CD14-positive monocyte (primary cell): ENCODE measurements around the gene RTN1. TPM values are rescaled to one million over a fixed set of nuclear protein-coding genes. Genes with fewer than 3 reads are reported as not detected.

Experiments used
- DNase-seq, 3 donors: peaks; one replicate each; pipeline ENCODE4 v3.0.0-alpha.2; 2011 to 2022
- H2AFZ ChIP-seq: 2 replicates; pipeline ENCODE4 v1.6.0; 2012; ENCODE audit warnings: mild to moderate bottlenecking, low read depth, low read length, inconsistent platforms; ENCODE audit not compliant: insufficient read depth, poor library complexity, severe bottlenecking
- H3K27ac ChIP-seq, 2 donors: 1 replicate in 1 of 2; 2 replicates in 1 of 2; pipeline ENCODE4 v1.5.1; 2012 to 2013; ENCODE audit warnings: low read length in 2 of 2, control low read depth in 1 of 2, inconsistent platforms in 1 of 2, low read depth in 1 of 2, mild to moderate bottlenecking in 1 of 2
- H3K27me3 ChIP-seq, 2 donors: one replicate each; pipeline versions ENCODE4 v1.6.0 to v1.6.1; 2011 to 2013; ENCODE audit warnings: low read length in 2 of 2; ENCODE audit not compliant: control insufficient read depth in 2 of 2, insufficient read depth in 2 of 2
- H3K36me3 ChIP-seq, 2 donors: replicated peaks in 1 of 2; 1 replicate in 1 of 2; 2 replicates in 1 of 2; pipeline versions ENCODE4 v1.5.1 to v1.6.1; 2012 to 2013; ENCODE audit warnings: low read length in 2 of 2, control low read depth in 1 of 2, inconsistent platforms in 1 of 2, mild to moderate bottlenecking in 1 of 2; ENCODE audit not compliant: insufficient read depth in 2 of 2, control insufficient read depth in 1 of 2
- H3K4me1 ChIP-seq, 2 donors: 1 replicate in 1 of 2; 2 replicates in 1 of 2; pipeline versions ENCODE4 v1.5.1 to v1.6.1; 2012 to 2013; ENCODE audit warnings: low read length in 2 of 2, control low read depth in 1 of 2, inconsistent platforms in 1 of 2, mild to moderate bottlenecking in 1 of 2, moderate library complexity in 1 of 2; ENCODE audit not compliant: insufficient read depth in 2 of 2, control insufficient read depth in 1 of 2
- H3K4me2 ChIP-seq: replicated peaks from 2 replicates; pipeline ENCODE3; 2012; ENCODE audit warnings: low read length, moderate library complexity, mild to moderate bottlenecking; ENCODE audit not compliant: poor library complexity, severe bottlenecking; ENCODE audit errors: extremely low read depth
- H3K4me3 ChIP-seq, 3 experiments: fragments of 200-600 bp in 1 of 3; sonication (generic) in 1 of 3; replicated peaks in 1 of 3; 1 replicate in 2 of 3; 2 replicates in 1 of 3; pipeline ENCODE4 v1.5.1; 2011 to 2013; ENCODE audit warnings: low read length in 3 of 3, mild to moderate bottlenecking in 3 of 3, control low read depth in 2 of 3, low read depth in 2 of 3, inconsistent platforms in 1 of 3, moderate library complexity in 1 of 3
- H3K79me2 ChIP-seq: 2 replicates; pipeline ENCODE4 v1.6.0; 2012; ENCODE audit warnings: mild to moderate bottlenecking, control low read depth, inconsistent platforms, low read length, moderate library complexity; ENCODE audit not compliant: insufficient read depth
- H3K9ac ChIP-seq: 2 replicates; pipeline ENCODE4 v1.6.0; 2017; ENCODE audit warnings: low read length, mild to moderate bottlenecking; ENCODE audit not compliant: insufficient read depth, poor library complexity, severe bottlenecking
- H3K9me3 ChIP-seq, 2 donors: replicated peaks in 1 of 2; 1 replicate in 1 of 2; 2 replicates in 1 of 2; pipeline versions ENCODE4 v1.5.1 to v1.6.1; 2012 to 2013; ENCODE audit warnings: low read length in 2 of 2, control low read depth in 1 of 2; ENCODE audit not compliant: control insufficient read depth in 1 of 2, insufficient read depth in 1 of 2
- H4K20me1 ChIP-seq: 2 replicates; pipeline ENCODE4 v1.6.0; 2012; ENCODE audit warnings: mild to moderate bottlenecking, low read length, control low read depth, moderate library complexity; ENCODE audit not compliant: insufficient read depth
- H3K27ac Mint-ChIP-seq, 7 donors: one replicate each; pipeline ENCODE4 v1.8.0; 2020; ENCODE audit warnings: mild to moderate bottlenecking in 7 of 7, mixed read lengths in 7 of 7, moderate library complexity in 6 of 7, inconsistent platforms in 2 of 7
- H3K27me3 Mint-ChIP-seq, 3 donors: one replicate each; pipeline ENCODE4 v1.8.0; 2021 to 2022; ENCODE audit warnings: low read depth in 3 of 3, mild to moderate bottlenecking in 3 of 3, mixed read lengths in 3 of 3, moderate library complexity in 3 of 3, inconsistent platforms in 1 of 3
- H3K36me3 Mint-ChIP-seq, 2 donors: one replicate each; pipeline ENCODE4 v1.8.0; 2020; ENCODE audit warnings: mixed read lengths in 2 of 2, inconsistent platforms in 1 of 2, mild to moderate bottlenecking in 1 of 2
- H3K4me1 Mint-ChIP-seq: one replicate; pipeline ENCODE4 v1.8.0; 2020; ENCODE audit warnings: mild to moderate bottlenecking, mixed read lengths
- H3K4me3 Mint-ChIP-seq, 2 donors: one replicate each; pipeline ENCODE4 v1.8.0; 2020; ENCODE audit warnings: mild to moderate bottlenecking in 2 of 2, mixed read lengths in 2 of 2, moderate library complexity in 1 of 2
- H3K9me3 Mint-ChIP-seq, 7 donors: one replicate each; pipeline ENCODE4 v1.8.0; 2020 to 2022; ENCODE audit warnings: mixed read lengths in 7 of 7, mild to moderate bottlenecking in 6 of 7, moderate library complexity in 6 of 7, inconsistent platforms in 2 of 7
- WGBS: methylation state at CpG from one replicate; pipeline ENCODE4 v1.1.5; 2013; ENCODE audit warnings: missing lambda C conversion rate; ENCODE audit not compliant: insufficient coverage; 5-methylcytosine and 5-hydroxymethylcytosine counted together
- intact Hi-C, 2 donors: fragments of 100-400 bp; cut with micrococcal nuclease; formaldehyde crosslinking; loops; one replicate each; pipeline versions ENCODE4 v1.15.0 to v1.15.1; 2023
- polyA plus RNA-seq, 3 donors: library from polyadenylated mRNA; depleted of rRNA in 1 of 3; unstranded in 2 of 3; stranded (reverse) in 1 of 3; fragments of 300-500 nt in 2 of 3; fragments of >200 nt in 1 of 3; fragmentation: Illumina TruSeq in 2 of 3; gene quantifications; 1 replicate in 2 of 3; 2 replicates in 1 of 3; pipeline ENCODE4 v1.2.3, GENCODE V29; 2012 to 2021
- TF ChIP-seq, protein P1 (sequence below): fragments of 200-600 bp; IDR thresholded peaks from one replicate; pipeline ENCODE4 v1.8.0; 2022; ENCODE audit warnings: antibody characterized with exemption, mild to moderate bottlenecking

RTN1 gene
- polyA plus RNA-seq, 3 donors = 40.2 to 75.1 (median 55.0) TPM

DNA sequence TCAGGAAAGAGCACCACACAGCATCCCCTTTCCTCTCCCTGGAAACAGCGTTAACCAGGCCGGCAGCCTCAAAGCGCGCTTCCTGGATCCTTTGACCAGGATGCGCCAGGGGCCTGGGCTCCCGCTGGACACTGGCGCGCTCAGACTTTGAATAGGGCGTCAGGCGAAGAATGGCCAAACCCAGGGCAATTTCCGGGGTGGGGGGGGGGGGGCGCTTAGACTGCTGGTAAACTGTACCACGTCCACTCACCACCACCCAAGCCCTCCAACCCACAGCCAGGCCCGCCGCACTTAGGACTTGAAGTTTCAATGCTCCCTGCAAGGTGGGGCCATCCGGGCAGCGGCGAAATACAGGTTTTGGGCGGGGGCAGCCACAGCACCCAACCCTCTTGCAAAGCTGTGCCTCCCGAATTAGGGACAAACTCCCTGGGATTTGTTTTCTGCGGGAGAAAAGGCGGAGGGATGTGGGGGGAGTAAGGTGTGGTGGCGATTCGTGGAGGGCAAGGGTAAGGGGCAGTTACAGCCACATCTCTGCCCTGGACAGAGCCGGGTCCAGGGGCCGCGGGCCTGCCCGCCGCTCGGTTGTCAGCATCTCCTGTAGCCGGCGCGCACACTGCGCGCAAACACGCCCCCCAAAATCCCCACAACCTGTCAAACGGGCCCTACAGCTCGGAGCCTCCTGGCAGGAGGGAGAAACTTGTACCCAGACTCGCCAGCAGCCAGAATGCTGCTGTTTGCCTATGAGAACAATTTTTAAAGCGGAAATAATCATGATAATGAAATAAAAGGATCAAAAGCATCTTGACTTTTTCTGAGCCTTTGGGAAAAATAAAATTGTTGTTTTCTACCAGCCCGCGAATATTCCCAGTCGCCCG, 958 bp downstream of the RTN1 start:
- H3K79me2 ChIP-seq = peaks cover 12% of the 10 kb centered on the region
- H3K36me3 ChIP-seq = no peaks in the 10 kb centered on the region
- no peaks in the 10 kb centered on the region for H3K9me3 ChIP-seq
- TF ChIP-seq, protein P1, sequence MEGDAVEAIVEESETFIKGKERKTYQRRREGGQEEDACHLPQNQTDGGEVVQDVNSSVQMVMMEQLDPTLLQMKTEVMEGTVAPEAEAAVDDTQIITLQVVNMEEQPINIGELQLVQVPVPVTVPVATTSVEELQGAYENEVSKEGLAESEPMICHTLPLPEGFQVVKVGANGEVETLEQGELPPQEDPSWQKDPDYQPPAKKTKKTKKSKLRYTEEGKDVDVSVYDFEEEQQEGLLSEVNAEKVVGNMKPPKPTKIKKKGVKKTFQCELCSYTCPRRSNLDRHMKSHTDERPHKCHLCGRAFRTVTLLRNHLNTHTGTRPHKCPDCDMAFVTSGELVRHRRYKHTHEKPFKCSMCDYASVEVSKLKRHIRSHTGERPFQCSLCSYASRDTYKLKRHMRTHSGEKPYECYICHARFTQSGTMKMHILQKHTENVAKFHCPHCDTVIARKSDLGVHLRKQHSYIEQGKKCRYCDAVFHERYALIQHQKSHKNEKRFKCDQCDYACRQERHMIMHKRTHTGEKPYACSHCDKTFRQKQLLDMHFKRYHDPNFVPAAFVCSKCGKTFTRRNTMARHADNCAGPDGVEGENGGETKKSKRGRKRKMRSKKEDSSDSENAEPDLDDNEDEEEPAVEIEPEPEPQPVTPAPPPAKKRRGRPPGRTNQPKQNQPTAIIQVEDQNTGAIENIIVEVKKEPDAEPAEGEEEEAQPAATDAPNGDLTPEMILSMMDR = no peak
- peaks cover 10 to 36% of the 10 kb centered on the region in 2 donors for H3K27me3 ChIP-seq
- peaks cover 0 to 18% of the 10 kb centered on the region in 2 donors for H3K36me3 Mint-ChIP-seq
- peak overlapping the region; percentile 79 for H3K9ac ChIP-seq
- H3K27ac Mint-ChIP-seq = peak overlapping the region in 3 of 7 donors; percentile 63 to 82 (median 73)
- intact Hi-C loops = no loop called here
- peak overlapping the region; percentile 83 for H3K4me2 ChIP-seq
- H3K4me1 ChIP-seq = peaks cover 17 to 27% of the 10 kb centered on the region in 2 donors
- peak overlapping the region; percentile 89 for H2AFZ ChIP-seq
- H3K4me1 Mint-ChIP-seq = peaks cover 28% of the 10 kb centered on the region
- no peak for DNase-seq
- WGBS = 37% methylated on average over 17 of the region's 44 CpGs
- peak overlapping the region in 1 of 2 donors; percentile 66 for H3K27ac ChIP-seq
- H3K27me3 Mint-ChIP-seq = peaks cover 35 to 55% (median 47%) of the 10 kb centered on the region in 3 donors
- peaks cover 55% of the 10 kb centered on the region for H4K20me1 ChIP-seq
- peak overlapping the region; percentile 66 to 91 (median 84) for H3K4me3 ChIP-seq
- peak overlapping the region; percentile 96 to 100 for H3K4me3 Mint-ChIP-seq
- H3K9me3 Mint-ChIP-seq = peaks cover 0 to 14% (median 0%) of the 10 kb centered on the region in 7 donors

DNA sequence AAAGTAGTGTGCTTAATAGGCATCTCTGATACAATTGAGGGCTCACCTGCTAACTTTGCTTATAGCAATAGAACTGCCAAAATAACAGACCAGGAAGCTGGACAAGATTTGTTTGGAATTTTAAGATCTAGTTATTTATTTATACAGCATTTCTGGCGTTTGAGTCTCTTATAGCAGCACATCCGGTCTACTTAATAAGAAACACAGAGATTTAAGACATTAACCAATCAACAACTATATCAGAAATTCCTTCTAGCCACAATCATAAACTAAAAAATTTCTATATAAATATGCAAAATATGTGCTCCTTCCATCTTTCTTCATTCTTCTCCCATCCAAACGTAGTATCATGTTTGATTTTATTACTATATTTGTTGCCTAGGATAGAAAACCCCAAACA, 2.6 kb downstream of the RTN1 start:
- H3K79me2 ChIP-seq = peaks cover 12% of the 10 kb centered on the region
- peaks cover 30 to 39% of the 10 kb centered on the region in 2 donors for H3K4me1 ChIP-seq
- no peak overlapping the region for H2AFZ ChIP-seq
- Mint-ChIP-seq H3K27me3 (peaks cover 31 to 46% (median 46%) of the 10 kb centered on the region in 3 donors), H3K9me3 (peaks cover 0 to 14% (median 0%) of the 10 kb centered on the region in 7 donors), H3K27ac (no peak overlapping the region), H3K36me3 (peaks cover 0 to 18% of the 10 kb centered on the region in 2 donors), H3K4me3 (peak overlapping the region in 1 of 2 donors; percentile 50), H3K4me1 (peaks cover 28% of the 10 kb centered on the region)
- H3K27ac ChIP-seq = no peak overlapping the region
- no peaks in the 10 kb centered on the region for H3K9me3 ChIP-seq
- no peak overlapping the region for H3K4me2 ChIP-seq
- H3K36me3 ChIP-seq = no peaks in the 10 kb centered on the region
- no peak for DNase-seq
- H3K4me3 ChIP-seq = no peak overlapping the region
- intact Hi-C loops = no loop called here
- WGBS = no CpG with 5 or more reads among the region's 3 CpGs
- H4K20me1 ChIP-seq = peaks cover 70% of the 10 kb centered on the region
- TF ChIP-seq, protein P1 = no peak
- peaks cover 6 to 33% of the 10 kb centered on the region in 2 donors for H3K27me3 ChIP-seq
- no peak overlapping the region for H3K9ac ChIP-seq
